ENCODE results near the gene FBRSL1.

FBRSL1 gene

GRCh38 chr12:132523576-132524331 lies 33.8 kb downstream of the FBRSL1 start:
- H3K4me1 ChIP-seq (ENCODE audit: control insufficient read depth, insufficient read depth, low read length, unreplicated experiment) = no peaks in the 10 kb centered on the region
- H3K36me3 ChIP-seq (ENCODE audit: insufficient read depth, low read length) = no peaks in the 10 kb centered on the region
- no peak overlapping the region for H3K4me3 ChIP-seq (ENCODE audit: low read depth, low read length)
- no peaks in the 10 kb centered on the region for H3K79me2 ChIP-seq (ENCODE audit: control insufficient read depth, insufficient read depth, low read length, unreplicated experiment)
- H2AFZ ChIP-seq (ENCODE audit: low read length, unreplicated experiment) = no peak overlapping the region
- no peaks in the 10 kb centered on the region for H3K27me3 ChIP-seq (ENCODE audit: insufficient read depth, low read length)
- no peak overlapping the region for H3K27ac ChIP-seq (ENCODE audit: low read depth, low read length)

GRCh38 chr12:132524405-132524804 lies 34.5 kb downstream of the FBRSL1 start:
- Histone ChIP-seq H3K27ac (ENCODE audit: low read depth, low read length) (no peak overlapping the region), H3K4me3 (ENCODE audit: low read depth, low read length) (no peak overlapping the region), H3K27me3 (ENCODE audit: insufficient read depth, low read length) (no peaks in the 10 kb centered on the region), H3K4me1 (ENCODE audit: control insufficient read depth, insufficient read depth, low read length, unreplicated experiment) (no peaks in the 10 kb centered on the region), H3K36me3 (ENCODE audit: insufficient read depth, low read length) (no peaks in the 10 kb centered on the region), H2AFZ (ENCODE audit: low read length, unreplicated experiment) (no peak overlapping the region), H3K79me2 (ENCODE audit: control insufficient read depth, insufficient read depth, low read length, unreplicated experiment) (no peaks in the 10 kb centered on the region)

- no peaks in the 10 kb centered on the region for H3K79me2 ChIP-seq (ENCODE audit: control insufficient read depth, insufficient read depth, low read length, unreplicated experiment)
- no peaks in the 10 kb centered on the region for H3K27me3 ChIP-seq (ENCODE audit: insufficient read depth, low read length)
- H3K4me1 ChIP-seq (ENCODE audit: control insufficient read depth, insufficient read depth, low read length, unreplicated experiment) = no peaks in the 10 kb centered on the region
- H3K27ac ChIP-seq (ENCODE audit: low read depth, low read length) = no peak overlapping the region
- H3K4me3 ChIP-seq (ENCODE audit: low read depth, low read length) = no peak overlapping the region
- no peak overlapping the region for H2AFZ ChIP-seq (ENCODE audit: low read length, unreplicated experiment)
- no peaks in the 10 kb centered on the region for H3K36me3 ChIP-seq (ENCODE audit: insufficient read depth, low read length)
These were observed 35.3 kb downstream of the FBRSL1 start for GRCh38 chr12:132525011-132525832.

GRCh38 chr12:132525833-132526455 lies 36.0 kb downstream of the FBRSL1 start:
- Histone ChIP-seq H3K4me1 (ENCODE audit: control insufficient read depth, insufficient read depth, low read length, unreplicated experiment) (no peaks in the 10 kb centered on the region), H3K27ac (ENCODE audit: low read depth, low read length) (no peak overlapping the region), H3K4me3 (ENCODE audit: low read depth, low read length) (no peak overlapping the region), H3K27me3 (ENCODE audit: insufficient read depth, low read length) (no peaks in the 10 kb centered on the region), H2AFZ (ENCODE audit: low read length, unreplicated experiment) (no peak overlapping the region), H3K79me2 (ENCODE audit: control insufficient read depth, insufficient read depth, low read length, unreplicated experiment) (no peaks in the 10 kb centered on the region), H3K36me3 (ENCODE audit: insufficient read depth, low read length) (no peaks in the 10 kb centered on the region)

- Histone ChIP-seq H3K4me1 (ENCODE audit: control insufficient read depth, insufficient read depth, low read length, unreplicated experiment) (no peaks in the 10 kb centered on the region), H3K36me3 (ENCODE audit: insufficient read depth, low read length) (no peaks in the 10 kb centered on the region)
These were observed 37.4 kb downstream of the FBRSL1 start for GRCh38 chr12:132527186-132527882.

GRCh38 chr12:132527883-132528264 lies 37.9 kb downstream of the FBRSL1 start:
- H3K36me3 ChIP-seq (ENCODE audit: insufficient read depth, low read length) = no peaks in the 10 kb centered on the region
- no peak overlapping the region for H2AFZ ChIP-seq (ENCODE audit: low read length, unreplicated experiment)
- no peak overlapping the region for H3K27ac ChIP-seq (ENCODE audit: low read depth, low read length)
- no peaks in the 10 kb centered on the region for H3K79me2 ChIP-seq (ENCODE audit: control insufficient read depth, insufficient read depth, low read length, unreplicated experiment)
- no peaks in the 10 kb centered on the region for H3K4me1 ChIP-seq (ENCODE audit: control insufficient read depth, insufficient read depth, low read length, unreplicated experiment)
- H3K27me3 ChIP-seq (ENCODE audit: insufficient read depth, low read length) = no peaks in the 10 kb centered on the region
- H3K4me3 ChIP-seq (ENCODE audit: low read depth, low read length) = no peak overlapping the region

More at GRCh38 chr12:132527186-132527882, 37.4 kb downstream of the FBRSL1 start:
- Histone ChIP-seq H3K27ac (ENCODE audit: low read depth, low read length) (no peak overlapping the region), H3K79me2 (ENCODE audit: control insufficient read depth, insufficient read depth, low read length, unreplicated experiment) (no peaks in the 10 kb centered on the region), H3K4me3 (ENCODE audit: low read depth, low read length) (no peak overlapping the region), H3K27me3 (ENCODE audit: insufficient read depth, low read length) (no peaks in the 10 kb centered on the region), H2AFZ (ENCODE audit: low read length, unreplicated experiment) (no peak overlapping the region)

- H2AFZ ChIP-seq (ENCODE audit: low read length, unreplicated experiment) = no peak overlapping the region
- no peaks in the 10 kb centered on the region for H3K36me3 ChIP-seq (ENCODE audit: insufficient read depth, low read length)
- no peak overlapping the region for H3K27ac ChIP-seq (ENCODE audit: low read depth, low read length)
- no peaks in the 10 kb centered on the region for H3K4me1 ChIP-seq (ENCODE audit: control insufficient read depth, insufficient read depth, low read length, unreplicated experiment)
- no peaks in the 10 kb centered on the region for H3K27me3 ChIP-seq (ENCODE audit: insufficient read depth, low read length)
- H3K79me2 ChIP-seq (ENCODE audit: control insufficient read depth, insufficient read depth, low read length, unreplicated experiment) = no peaks in the 10 kb centered on the region
- no peak overlapping the region for H3K4me3 ChIP-seq (ENCODE audit: low read depth, low read length)
These were observed 38.7 kb downstream of the FBRSL1 start for GRCh38 chr12:132528564-132529106.

GRCh38 chr12:132529156-132529839 lies 39.3 kb downstream of the FBRSL1 start:
- H3K27ac ChIP-seq (ENCODE audit: low read depth, low read length) = no peak overlapping the region
- H2AFZ ChIP-seq (ENCODE audit: low read length, unreplicated experiment) = no peak overlapping the region
- no peaks in the 10 kb centered on the region for H3K79me2 ChIP-seq (ENCODE audit: control insufficient read depth, insufficient read depth, low read length, unreplicated experiment)
- no peaks in the 10 kb centered on the region for H3K4me1 ChIP-seq (ENCODE audit: control insufficient read depth, insufficient read depth, low read length, unreplicated experiment)
- H3K36me3 ChIP-seq (ENCODE audit: insufficient read depth, low read length) = no peaks in the 10 kb centered on the region
- no peak overlapping the region for H3K4me3 ChIP-seq (ENCODE audit: low read depth, low read length)
- no peaks in the 10 kb centered on the region for H3K27me3 ChIP-seq (ENCODE audit: insufficient read depth, low read length)

GRCh38 chr12:132529906-132530305 lies 40.0 kb downstream of the FBRSL1 start:
- Histone ChIP-seq H3K4me1 (ENCODE audit: control insufficient read depth, insufficient read depth, low read length, unreplicated experiment) (no peaks in the 10 kb centered on the region), H3K27me3 (ENCODE audit: insufficient read depth, low read length) (no peaks in the 10 kb centered on the region), H3K79me2 (ENCODE audit: control insufficient read depth, insufficient read depth, low read length, unreplicated experiment) (no peaks in the 10 kb centered on the region), H3K4me3 (ENCODE audit: low read depth, low read length) (no peak overlapping the region), H3K27ac (ENCODE audit: low read depth, low read length) (no peak overlapping the region), H3K36me3 (ENCODE audit: insufficient read depth, low read length) (no peaks in the 10 kb centered on the region), H2AFZ (ENCODE audit: low read length, unreplicated experiment) (no peak overlapping the region)

GRCh38 chr12:132530447-132530846 lies 40.5 kb downstream of the FBRSL1 start:
- Histone ChIP-seq H3K4me3 (ENCODE audit: low read depth, low read length) (no peak overlapping the region), H3K4me1 (ENCODE audit: control insufficient read depth, insufficient read depth, low read length, unreplicated experiment) (no peaks in the 10 kb centered on the region), H3K36me3 (ENCODE audit: insufficient read depth, low read length) (no peaks in the 10 kb centered on the region), H3K27ac (ENCODE audit: low read depth, low read length) (no peak overlapping the region), H3K27me3 (ENCODE audit: insufficient read depth, low read length) (no peaks in the 10 kb centered on the region), H2AFZ (ENCODE audit: low read length, unreplicated experiment) (no peak overlapping the region), H3K79me2 (ENCODE audit: control insufficient read depth, insufficient read depth, low read length, unreplicated experiment) (no peaks in the 10 kb centered on the region)

Data from ACC112 (cell line).